ENCODE results near the gene ZNF423. TPM values are rescaled to one million over a fixed set of nuclear protein-coding genes. Genes with fewer than 3 reads are reported as not detected.

The ZNF423 gene
- polyA plus RNA-seq, 1 of the 3 experiments (the other 2 are of a cell fraction), result 1.2 TPM

- 68% methylated on average over 9 of the region's 9 CpGs for WGBS (ENCODE audit: low lambda C conversion rate)
- Histone ChIP-seq H3K4me2 (no peak overlapping the region), H3K36me3 (replicated peaks in 1 of 2; ENCODE audit: control insufficient read depth in 1 of 2, insufficient read depth in 2 of 2, low read length in 1 of 2) (no peaks in the 10 kb centered on the region), H3K27me3 (ENCODE audit: insufficient read depth) (no peaks in the 10 kb centered on the region), H3K9me3 (no peaks in the 10 kb centered on the region), H3K9me2 (no peaks in the 10 kb centered on the region), H3K27ac (ENCODE audit: low read depth in 2 of 2, low read length in 1 of 2) (peak overlapping the region in 1 of 2 experiments; percentile 94; a peak in 2 of 4 replicates), H3K79me2 (ENCODE audit: insufficient read depth) (no peaks in the 10 kb centered on the region), H3K9ac (no peak overlapping the region), H4K20me1 (ENCODE audit: insufficient read depth) (0 out of 2 replicates have a peak, but pooled peaks cover 4% of the 10 kb centered on the region), H3K4me3 (ENCODE audit: low read depth in 2 of 2, low read length in 1 of 2) (no peak overlapping the region), H3K4me1 (ENCODE audit: control insufficient read depth in 1 of 2, insufficient read depth in 2 of 2, low read depth in 1 of 2, low read length in 1 of 2) (peaks cover 0 to 55% of the 10 kb centered on the region in 2 experiments; a peak in 2 of 4 replicates), H3F3A (replicated peaks; ENCODE audit: insufficient read depth) (no peaks in the 10 kb centered on the region), H2AFZ (ENCODE audit: low read depth) (no peak overlapping the region)
- CTCF ChIA-PET, result interaction anchor here (0.8 to 6.5 kb wide), 3 partner anchors 18 to 111 kb away, joined by 3 to 27 read pairs (median 3); no protein-coding TSS in a partner anchor
- TF ChIP-seq GATA2 (CRISPR knock-in tag; IDR thresholded peaks at IDR 0.05) (no peak), POLR2AphosphoS5 (IDR thresholded peaks at IDR 0.05; ENCODE audit: low read depth, low read length) (no peak), USF1 (IDR thresholded peaks at IDR 0.05; ENCODE audit: borderline replicate concordance, low read depth) (no peak), MXI1 (IDR thresholded peaks at IDR 0.05; ENCODE audit: low read depth, low read length) (no peak), REST (IDR thresholded peaks at IDR 0.05; ENCODE audit: low read depth, low read length) (no peak), FOSL2 (IDR thresholded peaks at IDR 0.05; ENCODE audit: borderline replicate concordance, low read depth) (no peak), MAX (IDR thresholded peaks at IDR 0.05; ENCODE audit: low read depth) (no peak), NRF1 (IDR thresholded peaks at IDR 0.05; ENCODE audit: low read depth, low read length) (no peak), ELF1 (IDR thresholded peaks at IDR 0.05) (no peak), ZBTB33 (IDR thresholded peaks at IDR 0.05; ENCODE audit: borderline replicate concordance, low read depth) (no peak), FOXJ3 (CRISPR knock-in tag; IDR thresholded peaks at IDR 0.05) (no peak), TAF1 (IDR thresholded peaks at IDR 0.05; ENCODE audit: borderline replicate concordance, low read depth, low read length) (no peak)
- DNase-seq, result no peak
- POLR2A ChIA-PET, result no interaction called here
Observed at GRCh38 chr16:49810831-49811230, 45.1 kb downstream of the ZNF423 start.
